Smooth muscle cell of the brain vasculature (primary cell): ENCODE data around the gene CCDC70.
"Not testable (repeated sequence)": the region's sequence is repeated elsewhere in the genome, so short reads cannot be mapped to it uniquely, and the experiment has no call there.

Experiments used
- DNase-seq: peaks from one replicate; pipeline ENCODE4 v3.0.0-alpha.2; 2012; ENCODE audit warnings: low read depth, low spot score

CCDC70 gene

GRCh38 chr13:51861723-51862300, at the start of gene CCDC70:
Gene CCDC70, plus strand, starts transcription at chr13:51861969. Its CDS starts 3,443 bp downstream, at chr13:51865412.
- no peak for DNase-seq

DNA sequence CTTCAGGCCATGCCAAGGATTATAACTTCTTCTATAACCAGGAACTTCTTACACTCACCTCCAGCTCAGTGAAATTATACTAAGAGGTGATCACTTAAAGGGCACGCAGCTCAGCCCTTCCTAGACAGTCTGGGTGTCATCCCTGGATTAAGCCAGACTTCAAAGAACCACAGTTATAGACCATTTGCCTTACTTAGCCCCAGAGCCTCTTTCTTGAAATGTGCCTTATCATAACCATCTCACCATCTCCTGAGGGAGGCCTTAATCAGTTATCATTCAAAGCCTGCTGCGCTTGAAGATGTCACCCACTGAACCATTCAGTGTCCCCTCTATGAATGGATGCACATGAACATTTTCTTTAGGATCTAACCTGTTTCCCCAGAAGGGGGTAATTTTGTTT, 47.7 kb upstream of the CCDC70 start:
- no peak for DNase-seq

- DNase-seq, result no peak
These were observed 46.7 kb upstream of the CCDC70 start for GRCh38 chr13:51814825-51815650.

DNA sequence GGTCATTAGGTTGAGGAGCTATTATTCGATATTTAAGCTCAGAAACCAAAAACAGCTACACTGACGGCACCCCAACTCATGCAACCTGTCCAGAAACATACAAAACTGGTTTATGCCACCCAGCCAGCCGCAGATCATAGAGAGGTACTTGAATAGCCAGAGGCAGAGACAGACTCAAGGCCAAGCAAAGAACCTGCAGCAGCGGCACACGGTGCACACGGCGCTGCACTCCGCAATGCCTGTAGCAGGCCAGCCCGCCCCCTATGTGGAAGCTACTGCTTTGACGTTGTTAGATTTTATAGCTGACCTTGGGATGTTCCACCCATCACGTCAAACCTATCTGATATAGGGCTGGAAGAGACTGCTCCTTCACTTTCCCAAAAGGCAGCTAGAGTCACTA, 45.9 kb upstream of the CCDC70 start:
- DNase-seq, result no peak

- no peak for DNase-seq
These were observed 45.0 kb upstream of the CCDC70 start for GRCh38 chr13:51816604-51817249.

DNA sequence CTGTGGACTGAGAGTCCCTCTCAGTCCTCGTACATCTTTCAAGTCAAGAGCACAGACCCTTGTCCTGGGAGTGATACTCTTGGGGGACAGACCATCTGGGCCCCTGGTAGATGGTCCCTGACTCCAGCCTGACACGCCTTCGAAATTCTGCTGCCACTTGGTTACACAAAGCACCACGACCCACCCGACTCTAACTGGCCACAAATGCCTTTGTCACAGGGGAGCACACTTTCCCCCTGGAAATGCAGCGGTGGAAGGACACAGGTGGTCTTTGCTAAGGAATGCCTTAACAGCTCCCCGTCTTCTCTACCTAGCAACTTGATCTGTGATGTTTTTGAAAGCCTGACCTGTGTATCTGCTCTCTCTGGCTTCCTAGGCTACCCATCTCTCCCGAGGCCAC, 44.1 kb upstream of the CCDC70 start:
- DNase-seq, result no peak

- no peak for DNase-seq
These were observed 43.5 kb upstream of the CCDC70 start for GRCh38 chr13:51818276-51818675.

DNA sequence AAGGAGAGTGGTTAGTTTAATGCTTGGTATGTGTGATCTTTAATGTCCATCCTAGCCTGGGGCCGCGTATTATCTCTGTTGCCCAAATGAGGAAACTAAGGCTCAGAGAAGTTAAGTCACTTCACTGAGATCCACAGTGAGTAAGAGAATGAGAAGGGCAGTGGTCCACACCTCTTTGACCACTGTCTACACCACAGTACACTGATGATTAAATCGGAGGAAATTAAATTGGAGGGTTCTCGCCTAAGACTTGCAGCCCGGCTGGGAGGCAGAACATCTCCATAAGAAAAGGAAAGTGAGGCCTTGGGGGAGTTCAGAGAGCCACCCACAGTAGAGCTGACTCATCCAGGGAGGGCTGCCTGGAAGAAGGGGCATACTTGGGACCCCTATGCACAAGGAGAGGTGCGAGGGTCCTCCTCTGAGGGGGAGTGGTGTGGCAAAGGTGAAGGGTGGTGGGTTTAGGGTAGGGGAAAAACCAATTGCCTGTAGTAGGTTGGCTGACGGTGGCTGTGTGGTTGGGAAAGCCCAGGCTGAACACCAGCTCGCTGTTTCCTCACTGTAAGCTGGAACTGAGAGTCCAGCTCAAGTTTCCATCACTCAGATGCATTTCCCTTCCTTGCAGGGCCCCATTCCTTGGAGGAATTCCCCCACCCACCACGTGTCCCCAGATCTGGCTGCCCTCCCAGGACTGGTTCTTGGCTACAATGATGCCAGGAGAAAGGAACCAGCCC, 42.8 kb upstream of the CCDC70 start:
- DNase-seq, result no peak

DNA sequence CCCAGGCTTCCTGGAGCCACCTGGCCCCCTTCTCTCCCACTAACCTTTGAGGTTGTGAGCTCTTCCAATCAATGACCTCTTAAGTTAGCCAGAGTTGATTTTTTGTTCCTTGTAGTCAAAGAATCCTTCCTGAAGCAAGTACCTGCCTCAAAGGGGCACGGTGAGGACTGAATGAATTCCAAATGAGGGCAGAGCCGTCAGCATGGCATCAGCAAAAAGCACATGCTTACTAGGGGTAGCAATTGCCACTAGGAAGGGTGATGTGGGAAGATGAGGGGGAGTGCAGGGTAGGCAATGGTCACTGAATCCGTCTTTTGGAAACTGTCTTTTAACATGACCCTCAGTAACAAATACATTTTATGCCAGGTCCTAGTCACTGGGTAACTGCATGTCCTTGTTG, 42.2 kb upstream of the CCDC70 start:
- DNase-seq, result no peak

DNA sequence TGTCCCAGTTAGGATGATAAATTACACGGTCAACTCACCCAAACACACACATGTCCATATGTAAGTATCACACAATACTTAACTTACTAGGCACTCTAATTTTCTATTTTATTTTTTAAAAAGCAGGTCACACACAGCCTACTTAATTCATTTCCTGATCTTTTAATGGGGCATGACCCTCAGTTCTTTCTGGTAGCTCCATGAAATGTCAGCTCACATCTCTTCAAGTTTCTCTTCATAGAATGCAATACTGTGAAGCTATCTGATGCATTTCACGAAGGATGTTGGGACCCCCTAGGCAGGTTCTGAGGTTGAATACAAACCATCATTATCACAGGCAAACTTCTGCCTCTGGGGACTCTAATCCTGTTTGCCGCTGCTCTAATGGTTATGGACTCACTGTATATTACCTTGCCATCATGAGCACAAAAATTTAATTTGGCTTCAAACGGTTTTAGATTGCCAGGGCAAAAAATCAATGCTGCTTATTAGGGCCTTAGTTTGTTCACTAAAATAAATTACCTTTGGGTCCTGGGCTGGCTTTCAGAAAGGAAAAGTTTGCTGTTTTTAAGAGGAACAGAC, 41.7 kb upstream of the CCDC70 start:
- DNase-seq, result no peak

DNA sequence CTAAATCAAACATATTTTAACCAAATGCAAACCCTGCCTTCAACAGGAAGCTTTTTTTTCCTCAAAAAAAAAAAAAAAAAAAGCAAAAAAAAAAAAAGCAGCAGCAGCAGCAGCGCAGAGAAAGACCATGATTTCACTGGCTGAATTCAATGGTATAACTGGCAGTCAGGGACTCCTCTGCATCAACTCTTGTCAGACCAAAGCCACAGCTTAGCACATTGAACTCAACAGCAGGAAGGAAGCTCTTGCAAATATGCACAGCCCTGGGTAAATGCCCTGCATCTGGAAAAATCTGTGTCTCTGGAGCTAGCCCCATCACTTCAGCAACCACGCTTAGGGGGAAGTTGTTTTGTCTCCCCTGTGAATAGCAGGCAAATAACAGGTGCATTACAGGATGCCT, 40.2 kb upstream of the CCDC70 start:
- no peak for DNase-seq

- no peak for DNase-seq
These were observed 39.5 kb upstream of the CCDC70 start for GRCh38 chr13:51822106-51822815.

DNA sequence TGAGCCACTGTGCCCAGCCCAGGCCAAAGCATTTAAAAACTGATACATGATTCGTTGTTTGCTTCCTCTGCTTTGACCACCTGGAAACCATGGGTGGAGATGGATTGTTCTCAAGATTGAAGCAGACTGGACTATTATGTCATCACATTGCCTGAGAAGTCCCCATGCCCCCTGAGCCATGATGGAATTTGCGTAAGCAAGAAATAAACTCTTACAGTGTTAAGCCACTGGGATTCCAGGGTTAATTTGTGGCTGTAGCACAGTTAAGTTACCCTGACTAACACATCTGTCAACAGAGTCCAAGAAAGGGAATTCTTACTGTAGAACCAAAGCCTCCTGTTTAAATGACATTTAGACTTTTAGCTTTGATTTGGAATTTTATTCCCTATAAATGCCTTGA, 38.4 kb upstream of the CCDC70 start:
- DNase-seq, result no peak

DNA sequence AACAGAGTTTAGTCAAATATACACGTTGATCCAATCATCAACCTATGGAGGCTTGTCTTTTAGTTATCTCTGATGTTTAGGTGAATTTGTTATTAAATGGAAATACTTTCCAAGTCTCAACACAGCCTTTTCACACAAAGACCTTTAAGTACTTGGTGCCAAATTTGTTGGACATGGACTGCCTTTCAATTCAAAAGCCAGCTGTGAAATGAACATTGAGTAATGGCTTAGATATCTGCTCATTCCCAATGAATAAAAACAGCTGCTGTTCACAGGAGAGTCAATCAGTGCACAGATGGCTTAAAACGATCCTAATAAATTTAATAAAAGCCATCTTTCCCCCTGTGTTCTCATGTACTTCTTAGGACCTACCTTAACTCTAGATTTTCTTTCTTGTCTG, 37.9 kb upstream of the CCDC70 start:
- DNase-seq, result no peak

DNA sequence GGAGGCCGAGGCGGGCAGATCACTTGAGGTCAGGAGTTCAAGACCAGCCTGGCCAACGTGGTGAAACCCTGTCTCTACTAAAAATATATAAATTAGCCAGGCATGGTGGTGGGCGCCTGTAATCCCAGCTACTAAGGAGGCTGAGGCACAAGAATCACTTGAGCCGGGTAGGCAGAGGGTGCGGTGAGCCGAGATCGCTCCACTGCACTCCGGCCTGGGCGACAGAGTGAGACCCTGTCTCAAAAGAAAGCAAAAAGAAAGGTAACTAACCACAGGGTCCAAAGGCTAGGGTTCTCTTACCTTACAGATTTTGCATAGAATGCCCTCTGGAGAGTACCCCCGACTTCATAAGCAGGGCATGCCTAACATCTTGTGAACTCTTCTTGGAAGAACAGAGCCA, 37.1 kb upstream of the CCDC70 start:
- DNase-seq, result not testable (repeated sequence)

DNA sequence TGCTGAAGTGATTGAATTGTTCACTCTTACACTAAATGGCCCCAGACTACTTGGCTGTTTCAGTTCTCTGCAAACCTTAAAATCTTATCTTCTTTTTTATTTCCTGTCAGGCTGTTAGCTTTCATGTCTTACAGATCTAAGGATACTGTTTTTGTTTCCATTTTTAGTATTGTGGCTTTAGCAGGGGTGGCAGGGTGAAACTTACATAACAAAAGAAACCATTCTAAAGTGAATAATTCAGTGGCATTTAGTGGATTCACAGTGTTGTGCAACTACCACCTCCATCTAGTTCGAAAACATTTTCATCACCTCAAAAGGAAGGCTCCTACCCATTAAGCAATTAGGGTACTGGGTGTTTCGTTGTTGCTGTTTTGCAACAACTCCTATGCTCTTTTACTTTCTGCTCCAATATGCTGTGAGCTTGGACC, 36.6 kb upstream of the CCDC70 start:
- DNase-seq, result no peak

DNA sequence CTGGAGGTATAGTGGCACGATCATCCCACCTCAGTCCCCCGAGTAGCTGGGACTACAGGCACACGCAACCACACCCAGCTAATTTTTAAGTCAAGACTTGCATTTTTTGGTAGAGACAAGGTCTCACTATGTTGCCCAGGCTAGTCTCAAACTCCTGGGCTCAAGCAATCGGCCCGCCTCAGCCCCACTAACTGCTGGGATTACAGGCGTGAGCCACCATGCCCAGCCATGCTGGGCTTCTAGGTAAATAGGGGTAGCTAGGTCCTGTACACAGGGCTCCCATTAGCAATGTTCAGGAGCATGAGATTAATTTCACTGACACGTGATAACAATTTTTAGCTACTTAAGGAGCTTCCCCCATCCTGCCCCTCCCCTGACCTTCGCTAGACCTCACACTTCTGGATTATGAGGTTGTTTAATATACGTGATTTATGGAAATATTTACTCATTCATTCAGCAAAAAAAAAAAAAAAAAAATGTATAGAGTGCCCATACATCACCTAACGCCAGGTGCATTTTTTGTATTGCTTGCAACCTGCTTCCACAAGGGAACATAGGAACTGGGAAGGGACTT, 36.0 kb upstream of the CCDC70 start:
- no peak for DNase-seq

GRCh38 chr13:51826606-51827005, 35.2 kb upstream of the CCDC70 start:
- DNase-seq, result no peak

DNA sequence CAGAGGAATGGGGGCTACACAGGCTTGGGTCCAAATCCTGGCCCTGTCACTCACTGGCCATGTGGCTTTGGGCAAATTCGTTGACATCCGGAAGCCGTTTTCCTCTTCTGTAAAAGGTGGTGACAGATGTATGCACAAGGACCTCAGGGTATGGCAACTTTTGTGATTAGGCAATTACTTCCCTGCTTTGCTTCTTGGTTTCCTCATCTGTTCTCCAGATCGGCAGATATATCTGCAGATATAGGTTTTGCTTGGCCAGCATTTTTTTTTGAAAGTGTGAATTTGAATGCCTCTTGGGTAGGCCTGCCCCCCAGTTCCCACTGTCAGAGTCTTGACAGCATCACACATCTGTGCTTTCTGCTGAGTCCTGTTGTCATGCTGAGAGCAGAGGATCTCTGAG, 34.5 kb upstream of the CCDC70 start:
- no peak for DNase-seq

DNA sequence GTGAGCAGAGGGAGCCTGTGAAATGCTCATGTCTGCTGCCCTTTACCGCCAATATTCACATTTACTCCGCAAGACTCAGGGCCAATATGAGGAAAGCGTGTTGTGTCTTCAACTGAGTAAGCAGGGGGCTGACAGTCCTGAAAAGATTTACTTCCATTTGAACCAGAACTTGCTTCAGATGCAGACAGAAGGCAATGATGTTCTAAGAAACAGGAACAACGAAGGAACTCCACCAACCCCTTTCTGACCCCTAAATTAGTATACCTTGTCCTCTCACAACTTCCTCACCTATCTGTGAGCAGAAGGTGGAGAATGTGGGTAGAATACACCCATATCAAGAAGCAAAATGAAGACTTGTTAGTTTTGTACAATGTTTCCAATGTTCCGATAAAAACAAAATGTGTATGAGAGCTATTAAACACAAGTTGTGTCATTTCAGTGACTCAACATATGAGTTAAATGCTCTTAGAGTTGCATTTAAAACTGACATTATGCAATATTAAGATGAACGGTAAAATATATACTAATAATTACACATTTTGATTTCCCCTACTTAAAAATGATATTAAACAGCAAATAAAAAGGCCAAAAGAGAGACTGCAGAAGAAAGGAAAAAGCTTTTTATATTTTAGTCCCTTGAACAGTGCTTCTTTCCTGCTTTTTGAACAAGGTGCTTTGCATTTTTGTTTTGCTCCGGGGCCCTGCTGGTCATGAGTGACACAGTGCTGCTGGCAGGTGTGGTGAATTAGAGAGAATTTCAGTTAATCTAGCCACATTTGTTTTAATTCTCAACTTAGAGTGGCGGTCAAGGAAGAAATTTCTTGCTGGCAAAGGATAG, 32.8 kb upstream of the CCDC70 start:
- DNase-seq, result no peak
